Glomerular visceral epithelial cell (primary cell): Measurements from ENCODE around the gene FAM217B.
"Not testable (repeated sequence)": the region's sequence is repeated elsewhere in the genome, so short reads cannot be mapped to it uniquely, and the experiment has no call there.

Source experiments
- DNase-seq: peaks from one replicate; pipeline ENCODE4 v3.0.0-alpha.2; 2016; ENCODE audit errors: extremely low spot score

The FAM217B gene

DNA sequence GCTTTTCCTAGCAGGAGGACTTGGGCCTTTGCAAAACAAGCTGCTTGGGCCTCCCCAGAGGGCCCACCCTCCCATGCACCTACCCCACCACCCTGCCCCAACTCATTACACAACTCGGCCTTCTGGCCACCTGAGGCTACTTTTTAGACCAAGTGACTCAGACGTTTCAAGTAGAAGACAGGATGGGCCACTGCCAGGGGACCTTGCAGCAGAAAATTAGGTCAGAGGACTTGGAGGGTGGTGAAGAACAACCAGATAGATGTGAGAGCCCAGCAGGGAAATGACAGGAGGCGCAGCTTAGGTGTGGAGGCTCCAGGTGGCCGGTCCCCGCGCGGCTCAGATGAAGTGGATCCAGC is 1.5 kb upstream of the FAM217B start:
- no peak for DNase-seq

DNA sequence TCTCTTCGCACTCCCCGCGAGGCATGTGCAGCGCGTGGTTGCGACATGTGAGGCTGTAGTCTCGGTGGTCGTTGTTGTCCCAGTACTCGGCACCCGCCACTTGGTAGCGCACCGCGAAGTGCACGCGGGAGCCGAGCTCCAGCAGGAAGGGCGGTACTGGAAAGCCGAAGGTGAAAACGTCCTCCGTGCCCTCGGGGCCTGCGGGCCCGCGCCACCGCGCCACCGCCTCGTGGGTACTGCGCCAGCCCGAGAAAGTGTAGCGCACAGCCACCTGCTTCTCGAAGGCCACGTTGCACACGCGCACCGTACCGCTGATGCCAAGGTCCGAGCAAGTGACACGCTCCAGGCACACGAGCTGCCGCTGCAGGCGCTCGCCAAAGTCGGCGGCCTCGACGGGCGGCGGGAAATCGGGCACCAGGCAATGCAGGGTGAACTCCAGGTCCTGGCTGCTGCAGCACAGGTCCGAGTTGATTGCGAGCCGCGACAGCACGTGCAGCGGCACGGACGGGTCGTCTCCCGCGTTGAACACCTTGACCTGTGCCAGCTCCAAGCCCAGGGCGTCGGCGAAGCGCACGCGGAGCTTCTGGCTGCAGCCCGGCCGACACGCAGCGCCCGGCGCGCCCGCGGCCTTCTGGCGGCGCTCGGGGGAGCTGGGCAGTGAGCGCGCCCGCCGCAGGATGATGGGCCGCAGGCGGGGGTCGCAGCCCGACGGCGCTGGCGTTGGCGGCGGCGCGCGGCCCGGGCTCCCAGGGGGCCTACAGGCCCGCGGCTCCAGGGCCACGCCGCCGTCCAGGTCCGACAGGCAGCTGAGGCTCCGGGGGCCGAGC is 924 bp upstream of the FAM217B start:
- no peak for DNase-seq

DNA sequence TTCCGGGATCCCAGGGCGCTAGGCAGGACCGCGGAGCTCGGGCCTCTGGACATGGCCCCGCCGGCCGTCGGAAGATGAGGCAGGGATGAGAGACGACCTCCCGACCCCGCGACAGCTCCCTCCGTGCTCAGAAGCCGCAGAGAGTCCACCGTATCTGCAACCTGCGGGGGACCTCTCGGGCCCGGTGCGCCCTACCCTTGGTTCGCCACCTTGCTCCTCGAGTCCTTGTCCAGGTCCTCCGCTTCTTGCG is 385 bp upstream of the FAM217B start:
- DNase-seq: no peak

DNA sequence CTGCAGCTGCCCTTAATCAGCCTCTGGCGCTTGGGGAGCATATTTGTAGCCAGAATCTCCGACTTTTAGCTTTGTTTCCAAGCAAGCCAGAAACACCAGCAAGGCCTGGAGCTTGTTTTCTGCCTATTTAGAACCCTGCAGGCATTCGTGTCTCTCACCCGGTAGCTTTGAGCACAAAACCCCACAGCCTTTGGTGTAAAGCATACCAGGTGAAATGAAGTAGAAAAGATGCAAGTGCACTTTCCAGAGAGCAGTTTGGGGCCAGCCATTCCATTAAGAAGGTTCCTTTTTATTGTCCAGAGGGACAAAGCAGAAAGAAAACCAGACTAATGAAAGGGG is 736 bp downstream of the FAM217B start:
- DNase-seq: no peak

DNA sequence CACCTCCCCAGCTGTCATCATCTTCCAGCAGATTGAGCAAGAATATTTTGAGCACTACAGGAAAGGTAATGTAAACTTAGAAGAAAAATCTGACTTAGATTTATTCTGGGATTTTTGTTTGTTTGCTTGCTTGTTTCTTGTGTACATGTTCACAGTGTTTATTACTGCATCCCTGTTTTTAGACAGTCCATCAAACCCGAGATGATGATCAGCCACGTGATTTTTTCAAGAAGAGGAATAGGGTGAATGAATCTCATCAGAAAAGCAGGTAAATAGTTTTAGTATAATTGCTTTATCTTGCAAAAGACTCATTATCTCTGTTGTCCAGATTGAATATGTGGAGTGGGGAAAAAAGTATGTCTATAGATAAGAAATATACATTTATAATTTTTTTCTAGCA is 2.1 kb downstream of the FAM217B start:
- no peak for DNase-seq

DNA sequence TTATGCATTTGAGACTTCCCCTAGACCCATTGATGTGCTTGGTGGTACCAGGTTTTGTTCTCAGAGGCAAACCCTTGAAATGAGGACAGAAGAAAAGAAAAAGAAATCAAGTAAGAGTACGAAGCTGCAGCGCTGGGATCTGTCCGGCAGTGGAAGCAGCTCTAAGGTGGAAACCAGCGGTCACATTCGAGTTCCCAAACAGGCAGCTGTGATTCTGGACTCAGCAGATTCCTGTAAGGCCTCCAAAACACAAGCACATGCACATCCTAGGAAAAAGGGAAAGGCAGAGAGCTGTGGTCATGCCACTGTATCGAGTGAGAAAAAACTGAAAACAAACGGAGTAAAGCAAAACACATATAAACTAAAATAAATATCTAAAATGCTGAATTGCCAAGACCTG is 4.5 kb downstream of the FAM217B start:
- DNase-seq: no peak

DNA sequence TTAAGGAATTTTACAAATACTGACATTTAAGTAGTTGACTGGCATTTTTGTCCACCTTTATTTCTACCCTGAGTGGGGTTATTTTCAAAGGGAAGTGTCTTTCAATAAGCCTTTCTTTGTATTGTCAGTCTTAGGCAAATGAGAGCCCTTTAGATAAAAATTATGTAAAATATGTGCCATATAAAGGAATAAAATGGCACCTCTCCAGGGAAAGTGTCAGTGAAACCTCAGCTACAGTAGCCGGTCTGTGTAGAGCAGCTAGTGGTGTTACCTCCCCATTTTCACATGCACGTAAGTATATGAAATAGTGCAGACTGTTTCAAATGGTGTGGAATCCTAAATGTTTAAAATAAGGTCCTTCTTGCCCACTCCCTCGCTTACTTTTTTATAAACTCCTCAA is 5.0 kb downstream of the FAM217B start:
- DNase-seq: no peak

DNA sequence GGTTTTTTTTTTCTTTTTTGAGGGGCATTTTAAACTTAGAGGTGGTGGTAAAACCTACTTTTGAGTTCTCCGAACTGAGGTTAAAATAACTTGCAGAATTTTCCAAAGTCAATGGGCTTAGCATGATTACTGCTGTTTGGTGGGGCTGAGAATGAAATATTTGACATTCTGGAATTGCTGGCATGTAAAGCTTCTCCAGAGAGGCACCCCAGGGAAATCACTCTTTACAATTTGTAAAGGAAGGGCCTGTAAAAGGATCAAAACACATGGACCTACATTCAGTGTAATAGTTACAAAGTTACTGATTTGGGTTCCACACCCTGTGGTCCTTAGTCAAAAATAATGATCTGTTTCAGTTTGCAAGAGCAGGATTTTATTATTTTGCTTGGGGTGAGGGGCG is 5.5 kb downstream of the FAM217B start:
- DNase-seq: no peak

DNA sequence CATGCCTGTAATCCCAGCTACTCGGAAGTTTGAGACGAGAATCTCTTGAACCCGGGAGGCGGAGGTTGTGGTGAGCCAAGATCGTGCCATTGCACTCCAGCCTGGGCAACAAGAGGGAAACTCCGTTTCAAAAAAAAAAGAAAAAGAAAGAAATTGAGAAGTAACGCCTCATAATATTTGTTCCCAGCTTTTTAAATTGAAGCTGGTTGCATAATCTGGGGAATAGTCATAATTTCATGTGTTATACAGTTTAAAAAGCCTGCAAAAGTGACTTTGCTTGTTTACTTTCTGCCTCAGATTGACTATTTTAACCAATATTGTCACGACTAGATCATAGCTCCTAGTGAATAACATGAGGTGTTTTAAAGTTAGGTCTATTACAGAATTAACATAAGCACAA is 7.2 kb downstream of the FAM217B start:
- DNase-seq: no peak

DNA sequence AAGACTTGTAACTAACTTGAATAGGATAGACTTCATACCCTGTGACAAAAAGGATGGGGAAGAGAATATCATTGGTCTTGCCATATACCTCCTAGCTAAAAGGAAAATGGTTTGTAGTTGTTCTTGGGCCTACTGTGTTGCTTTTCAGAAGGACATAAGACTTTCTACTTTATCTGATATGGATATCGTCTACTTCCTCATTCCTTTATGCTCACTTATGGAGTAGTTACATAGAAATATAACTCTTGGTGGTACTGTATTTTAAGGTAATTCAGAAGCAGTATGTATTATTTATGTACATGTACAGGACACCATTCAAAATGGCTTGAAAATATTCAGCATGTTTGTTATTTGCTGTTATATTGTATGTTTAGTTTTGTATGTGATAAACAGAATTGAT is 8.0 kb downstream of the FAM217B start:
- no peak for DNase-seq

DNA sequence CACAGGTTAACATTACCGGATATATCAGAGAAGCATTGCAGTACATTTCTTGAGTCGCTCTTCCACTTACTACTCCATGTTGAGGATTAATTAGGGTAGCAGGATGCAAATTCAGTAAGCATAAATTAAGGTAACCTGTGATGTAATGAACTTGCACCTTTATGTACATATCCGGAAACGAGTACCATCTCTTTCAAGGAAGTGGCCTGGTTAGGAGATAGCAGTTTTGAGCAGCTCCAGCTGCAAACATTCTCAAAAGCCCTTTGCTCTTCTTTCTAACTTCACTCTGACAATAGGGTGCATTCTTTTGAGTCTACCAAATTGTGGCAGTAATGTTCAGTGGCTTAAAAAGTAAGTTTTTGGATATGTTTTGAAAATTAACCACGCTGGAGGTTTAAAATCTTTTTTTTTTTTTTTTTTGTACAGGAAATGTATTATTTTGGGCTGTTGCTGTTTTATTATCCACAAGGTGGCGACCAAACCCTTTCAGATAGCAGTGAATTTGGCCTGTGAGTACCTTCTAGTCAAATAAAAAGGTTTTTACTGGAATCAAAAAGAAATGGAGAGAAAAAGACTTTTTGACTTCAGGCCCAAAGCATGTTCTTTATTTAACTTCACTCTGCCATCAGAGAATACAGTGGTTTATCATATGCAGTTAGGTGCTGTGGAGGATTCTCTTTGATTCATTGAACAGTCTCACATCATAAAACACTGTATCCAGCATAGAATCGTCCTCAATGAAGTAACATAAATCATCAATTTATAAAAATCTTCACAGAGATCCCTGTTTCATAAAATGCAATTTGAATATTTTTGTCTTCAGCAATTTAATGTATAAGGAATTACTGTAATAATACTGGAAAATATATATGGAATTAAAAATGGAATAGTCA is 8.9 kb downstream of the FAM217B start:
- peak; percentile 61 for DNase-seq

DNA sequence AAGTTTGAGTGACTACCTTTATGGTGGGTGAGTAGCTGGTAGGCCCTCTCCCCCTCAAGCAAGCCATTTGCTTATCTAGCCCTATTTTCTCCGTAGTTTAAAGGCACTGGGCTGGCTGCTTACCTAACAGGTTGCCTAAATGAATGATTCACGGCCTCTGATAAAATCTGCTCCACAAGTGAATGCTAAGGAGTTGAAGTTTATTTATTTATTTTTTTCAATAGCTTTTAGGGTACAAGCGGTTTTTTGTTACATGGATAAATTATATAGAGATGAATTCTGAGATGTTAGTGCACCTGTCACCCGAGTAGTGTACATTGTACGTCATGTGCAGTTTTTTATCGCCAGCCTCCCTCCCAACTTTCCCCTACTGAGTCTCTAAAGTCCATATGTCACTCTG is 9.7 kb downstream of the FAM217B start:
- DNase-seq: no peak

DNA sequence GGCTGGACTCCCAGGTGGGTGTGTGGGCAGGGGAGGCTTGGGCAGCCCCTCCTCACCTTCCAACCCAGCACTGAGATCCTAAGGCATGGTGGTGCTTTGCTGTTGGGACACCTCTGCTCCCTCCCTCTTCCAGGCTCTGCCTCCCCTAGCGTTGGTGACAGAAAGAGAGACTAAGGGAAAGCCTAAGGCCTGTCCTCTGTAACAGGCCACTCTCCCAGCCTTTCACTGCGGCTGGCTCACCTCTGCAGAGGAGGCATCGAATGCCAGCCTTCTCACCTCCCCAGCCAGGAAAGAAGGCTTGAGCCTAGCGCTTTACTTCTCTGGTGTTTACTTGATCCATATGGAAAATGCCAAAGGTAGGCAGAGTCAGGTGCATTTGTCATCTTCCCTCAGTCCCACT is 14.5 kb downstream of the FAM217B start:
- no peak for DNase-seq

DNA sequence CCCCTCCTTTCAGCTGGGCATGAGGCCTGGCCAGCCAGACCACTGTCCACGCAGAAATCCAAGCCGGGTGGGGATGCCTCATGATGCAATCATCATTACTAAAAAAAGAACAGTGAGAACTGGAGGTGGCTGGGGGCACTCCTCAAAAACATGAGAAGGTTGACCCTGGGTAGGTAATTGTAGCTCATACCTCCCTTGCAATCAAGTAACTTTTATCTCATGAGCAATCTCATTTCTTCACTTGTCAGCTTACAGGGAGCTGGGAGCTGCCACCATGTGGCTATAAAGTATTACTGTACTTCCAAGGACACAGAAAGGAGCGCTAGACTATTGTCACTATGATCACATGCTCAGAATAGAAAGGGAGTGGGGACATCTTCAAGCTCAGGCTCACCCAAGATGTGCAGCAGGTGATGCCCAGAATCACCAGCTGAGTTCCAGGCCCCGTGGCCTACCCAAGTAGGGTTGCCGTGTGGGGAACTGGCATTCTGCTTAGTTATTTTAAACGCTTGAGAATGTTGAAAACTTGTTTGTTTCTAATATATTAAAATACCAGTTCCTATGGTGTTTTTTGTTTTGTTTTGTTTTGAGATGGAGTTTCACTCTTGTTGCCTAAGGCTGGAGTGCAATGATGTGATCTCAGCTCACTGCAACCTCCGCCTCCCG is 15.1 kb downstream of the FAM217B start:
- DNase-seq: no peak

DNA sequence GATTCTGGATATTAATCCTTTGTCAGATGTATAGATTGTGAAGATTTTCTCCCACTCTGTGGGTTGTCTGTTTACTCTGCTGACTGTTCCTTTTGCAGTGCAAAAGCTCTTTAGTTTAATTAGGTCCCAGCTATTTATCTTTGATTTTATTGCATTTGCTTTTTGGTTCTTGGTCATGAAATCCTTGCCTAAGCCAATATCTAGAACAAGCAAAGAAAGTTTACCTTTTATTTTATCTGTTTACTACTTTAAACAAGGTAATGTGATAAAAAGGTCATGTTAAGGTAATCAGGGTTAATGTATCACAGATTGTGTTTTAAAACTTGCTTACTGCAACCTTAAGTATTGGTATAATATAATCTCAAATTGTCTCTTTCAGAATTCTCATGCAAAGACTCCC is 17.4 kb downstream of the FAM217B start:
- DNase-seq: not testable (repeated sequence)

DNA sequence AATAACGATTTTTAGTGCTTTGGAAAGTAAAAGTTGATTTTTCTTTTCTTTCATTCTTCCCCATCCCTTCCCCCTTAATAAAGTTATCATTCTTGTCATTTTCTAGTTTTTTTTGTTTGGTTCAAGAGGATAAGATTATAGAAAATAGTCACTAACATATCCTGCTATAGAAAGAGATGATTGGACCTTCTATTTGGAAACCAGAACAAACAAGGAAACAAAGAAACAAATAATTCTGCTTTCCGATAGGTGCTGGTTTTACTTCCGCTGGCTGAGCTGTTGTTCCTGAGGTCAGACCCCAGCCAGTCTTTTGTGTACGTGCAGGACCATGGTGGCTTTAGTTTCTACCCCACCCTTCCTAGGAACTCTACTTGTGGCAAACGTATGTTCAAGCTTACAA is 17.9 kb downstream of the FAM217B start, which contains the start of gene CDH26:
Gene CDH26 (plus strand): TSS at position 301 of the 400 bp plus-strand sequence. CDS start 304 bp downstream, outside the sequence.
- no peak for DNase-seq

DNA sequence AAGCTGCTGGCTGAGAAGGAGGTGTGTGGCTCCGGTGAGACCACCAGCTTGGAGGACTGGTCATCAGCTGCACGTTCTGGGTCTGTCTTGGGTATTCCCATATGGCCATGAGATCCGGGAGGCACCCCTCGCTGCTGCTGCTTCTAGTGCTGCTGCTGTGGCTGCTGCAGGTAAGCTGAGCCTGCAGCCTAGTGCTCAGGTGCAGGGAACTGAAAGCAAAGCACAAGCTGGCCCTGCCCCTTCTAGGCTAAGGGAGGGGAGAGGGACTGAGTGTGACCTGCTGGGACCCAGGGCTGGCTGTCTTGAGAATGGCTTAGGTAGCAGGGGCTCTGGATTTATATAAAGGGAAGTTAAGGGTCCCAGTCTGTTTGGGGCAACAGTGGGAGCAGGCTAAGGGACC is 18.4 kb downstream of the FAM217B start:
- DNase-seq: no peak

DNA sequence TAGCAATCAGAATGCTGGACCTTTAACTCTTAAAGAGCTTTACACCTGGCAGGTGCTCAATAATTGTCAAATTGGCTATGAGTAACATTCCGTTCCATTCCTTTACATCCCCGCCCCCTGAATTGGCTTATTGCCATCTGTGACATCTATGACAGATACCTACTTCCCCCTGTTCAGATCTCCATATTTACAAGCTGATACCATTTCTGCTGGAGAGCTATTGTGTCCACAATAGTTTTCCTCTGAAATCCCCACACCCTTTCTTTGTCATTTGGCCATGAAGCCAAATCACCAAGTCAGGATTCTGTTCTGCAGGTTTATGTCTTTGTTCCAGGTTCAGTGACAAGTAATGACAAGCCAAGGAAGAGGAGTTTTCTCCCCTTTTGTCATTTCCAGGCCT is 21.2 kb downstream of the FAM217B start:
- no peak for DNase-seq

DNA sequence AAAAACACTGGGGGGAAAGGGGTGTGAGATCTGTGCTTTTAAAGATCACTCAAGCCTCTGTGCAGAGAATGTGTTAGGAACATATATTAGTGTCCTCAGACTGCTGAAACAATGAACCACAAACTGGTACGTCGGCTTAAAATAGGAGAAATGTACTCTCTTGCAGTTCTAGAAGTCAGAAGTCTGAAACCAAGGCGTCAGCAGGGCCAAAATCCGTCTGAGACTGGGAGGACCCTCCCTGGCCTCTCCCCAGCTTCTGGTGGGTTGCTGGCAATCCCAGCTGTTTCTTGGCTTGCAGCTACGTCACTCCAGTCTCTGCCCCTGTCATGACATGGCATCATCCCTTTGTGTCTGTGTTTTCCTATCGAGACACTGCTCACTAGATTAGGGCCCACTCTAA is 22.0 kb downstream of the FAM217B start:
- no peak for DNase-seq

DNA sequence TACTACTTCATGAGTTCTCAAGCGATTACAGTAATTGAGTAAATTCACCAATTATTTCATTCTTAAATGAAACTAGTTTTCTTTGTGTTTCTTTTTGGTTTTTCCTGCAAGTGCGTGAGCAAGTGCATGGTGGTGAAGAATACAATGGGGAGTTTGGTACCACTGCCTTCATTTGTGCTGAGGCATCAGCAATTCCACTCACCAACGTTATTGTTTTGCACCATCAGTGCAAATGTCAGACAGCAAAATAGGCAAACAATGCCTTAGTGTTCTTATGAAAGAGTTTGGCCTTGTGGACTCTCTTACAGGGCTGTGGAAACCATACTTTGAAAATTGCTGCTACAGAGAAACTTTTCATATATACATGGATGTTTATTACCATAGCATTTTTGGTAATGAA is 26.2 kb downstream of the FAM217B start:
- no peak for DNase-seq

DNA sequence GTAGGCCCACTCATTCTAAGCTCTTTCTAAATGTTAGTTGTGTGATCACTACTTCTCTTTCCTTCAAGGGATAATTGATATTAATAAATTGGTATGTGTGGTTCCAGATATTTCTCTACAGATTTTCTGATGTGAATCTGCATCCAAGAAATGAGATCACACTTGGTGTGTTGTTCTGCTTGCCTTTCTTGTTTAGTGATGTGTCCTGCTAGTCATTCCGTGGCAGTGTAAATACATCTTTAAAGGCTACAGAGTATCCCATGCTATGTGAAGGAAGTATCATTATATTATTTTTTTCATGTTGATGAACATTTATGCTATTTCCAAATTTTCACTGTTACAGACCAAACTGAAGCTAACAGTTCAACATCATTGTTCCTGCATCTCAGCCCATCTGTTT is 31.2 kb downstream of the FAM217B start:
- no peak for DNase-seq

DNA sequence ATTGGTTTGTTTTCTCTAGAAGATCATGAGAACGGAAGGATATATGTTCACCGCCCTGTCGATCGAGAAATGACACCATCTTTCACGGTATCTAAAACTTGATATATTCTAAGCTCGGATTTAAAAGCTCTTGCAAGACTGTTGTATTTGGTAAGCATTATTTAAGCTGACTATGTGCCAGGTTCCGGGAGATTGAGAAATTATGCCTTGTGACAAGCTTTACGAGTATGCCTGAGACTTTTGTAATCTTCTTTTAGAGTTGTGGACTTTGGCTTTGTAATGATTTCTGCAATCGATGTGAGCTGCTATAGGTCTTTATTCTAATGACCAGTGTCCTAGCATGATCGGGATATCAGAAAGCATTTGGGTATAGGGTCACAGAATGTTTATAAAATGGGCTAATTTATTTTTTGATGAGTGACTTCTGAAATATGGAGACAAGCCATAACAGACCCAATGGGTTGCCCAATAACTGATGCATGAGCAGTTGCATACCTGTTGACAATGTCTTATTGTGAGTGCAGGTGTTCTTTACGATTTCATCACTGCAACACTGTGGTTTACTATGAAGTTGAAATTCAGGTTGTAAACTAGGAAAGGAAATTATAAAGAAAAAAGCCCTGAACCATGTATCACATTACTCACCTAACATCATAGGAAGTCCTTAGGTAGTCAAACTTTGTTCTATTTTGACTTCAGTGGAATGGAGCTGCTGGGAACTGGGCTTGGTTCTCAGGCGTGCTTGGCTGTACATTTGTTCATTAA is 32.0 kb downstream of the FAM217B start:
- DNase-seq: no peak
